Stomach (tissue), 9 donors: ENCODE data around the gene CYYR1. TPM values are rescaled to one million over a fixed set of nuclear protein-coding genes. Genes with fewer than 3 reads are reported as not detected.

Source experiments
- DNase-seq, 2 donors: peaks; one replicate each; pipeline versions ENCODE4 v3.0.0 to v3.0.0-alpha.2; 2013 to 2019
- H3K27ac ChIP-seq, 5 donors: fragments of 200-600 bp in 4 of 5; sonication (generic) in 4 of 5; one replicate each; pipeline ENCODE4 v1.5.1; 2013 to 2019; ENCODE audit warnings: mild to moderate bottlenecking in 1 of 5, moderate library complexity in 1 of 5
- H3K27me3 ChIP-seq, 3 donors: fragments of 200-600 bp; sonication (generic); one replicate each; pipeline ENCODE4 v1.5.1; 2017 to 2019; ENCODE audit warnings: mixed run types in 1 of 3
- H3K36me3 ChIP-seq, 4 donors: fragments of 200-600 bp; sonication (generic); 1 replicate in 3 of 4; 2 replicates in 1 of 4; pipeline ENCODE4 v1.5.1; 2016 to 2019
- H3K4me1 ChIP-seq, 4 donors: fragments of 200-600 bp; sonication (generic); one replicate each; pipeline ENCODE4 v1.5.1; 2016 to 2019
- H3K4me3 ChIP-seq, 4 donors: fragments of 200-600 bp; sonication (generic) in 3 of 4; one replicate each; pipeline ENCODE4 v1.5.1; 2016 to 2019; ENCODE audit warnings: mild to moderate bottlenecking in 1 of 4
- H3K9me3 ChIP-seq, 4 donors: fragments of 200-600 bp; sonication (generic); one replicate each; pipeline ENCODE4 v1.5.1; 2016 to 2019
- EP300 ChIP-seq: sonication (generic); formaldehyde crosslinking; IDR thresholded peaks from one replicate; pipeline ENCODE4 v1.6.1; 2017; ENCODE audit warnings: antibody characterized with exemption
- POLR2A ChIP-seq, 4 donors: fragments of 450-650 bp; IDR thresholded peaks; one replicate each; pipeline ENCODE4 v1.6.1; 2016; ENCODE audit warnings: antibody characterized with exemption in 4 of 4, control low read depth in 2 of 4, mild to moderate bottlenecking in 1 of 4, moderate library complexity in 1 of 4
- POLR2AphosphoS5 ChIP-seq, 3 donors: sonication (generic); formaldehyde crosslinking; IDR thresholded peaks; one replicate each; pipeline ENCODE4 v1.6.1; 2016; ENCODE audit warnings: antibody characterized with exemption in 3 of 3
- WGBS, 5 donors: extraction: QIAGEN DNeasy Blood & Tissue Kit in 3 of 5; methylation state at CpG; one replicate each; pipeline versions ENCODE4 v1.1.5 to v1.1.7; 2013 to 2018; 5-methylcytosine and 5-hydroxymethylcytosine counted together
- intact Hi-C: fragments of 100-400 bp; cut with DNase I; formaldehyde crosslinking; loops from one replicate; pipeline ENCODE4 v1.15.1; 2023; ENCODE audit warnings: low total_unique reads
- polyA plus RNA-seq, 3 donors: library from polyadenylated mRNA; stranded (reverse); fragments of 200-250 nt; gene quantifications; one replicate each; pipeline ENCODE4 v1.2.3, GENCODE V29; 2013
- total RNA-seq, 5 donors: library from RNA; depleted of rRNA; stranded (reverse); fragments of >200 nt; gene quantifications; one replicate each; pipeline versions ENCODE4 v1.1.0 to v1.2.3, GENCODE V29; 2014 to 2016
- TF ChIP-seq, protein P1 (sequence below), 7 experiments: fragments of 450-650 bp in 4 of 7; fragments of 200-600 bp in 3 of 7; sonication (generic) in 3 of 7; IDR thresholded peaks; one replicate each; pipeline ENCODE4 v1.5.1; 2016 to 2019; ENCODE audit warnings: antibody characterized with exemption in 7 of 7, control low read depth in 2 of 7, mild to moderate bottlenecking in 1 of 7
- donor health status: healthy with polysubstance abuse.
- donor health status: Bipolar disorder and iron deficiency.
- donor health status: healthy.

The CYYR1 gene
- total and polyA plus RNA-seq, 8 donors: 0.89 to 11.6 (median 6.1) TPM; not detected in 2

DNA sequence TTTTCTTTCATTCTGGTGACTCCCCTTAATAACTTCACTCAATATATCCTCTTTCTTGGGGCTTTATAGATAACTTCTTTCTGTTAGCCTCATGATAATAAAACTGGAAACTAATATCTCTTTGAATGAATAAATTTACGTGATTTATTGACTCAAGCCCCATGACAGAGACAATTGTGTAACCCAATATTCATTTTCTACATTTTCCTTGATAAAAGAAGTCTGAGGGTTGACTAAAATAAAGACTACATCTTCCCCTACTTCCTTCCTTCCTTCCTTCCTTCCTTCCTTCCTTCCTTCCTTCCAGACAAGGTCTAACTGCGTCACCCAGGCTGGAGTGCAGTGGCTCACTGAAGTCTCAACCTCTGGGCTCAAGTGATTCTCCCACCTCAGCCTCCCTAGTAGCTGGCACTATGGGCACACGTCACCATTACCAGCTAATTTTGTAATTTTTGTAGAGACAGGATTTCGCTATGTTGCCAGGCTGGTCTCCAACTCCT is 85.1 kb downstream of the CYYR1 start:
- no peak for DNase-seq
- no peaks in the 10 kb centered on the region for H3K27me3 ChIP-seq
- no peak overlapping the region for H3K4me3 ChIP-seq
- no peaks in the 10 kb centered on the region for H3K9me3 ChIP-seq
- no peaks in the 10 kb centered on the region for H3K4me1 ChIP-seq
- 86 to 91% (median 89%) methylated on average over 4 of the region's 4 CpGs for WGBS, 5 donors
- H3K27ac ChIP-seq: no peak overlapping the region
- TF ChIP-seq POLR2A (IDR thresholded peaks at IDR 0.05) (no peak), POLR2AphosphoS5 (IDR thresholded peaks at IDR 0.05) (no peak), EP300 (no peak)
- TF ChIP-seq, protein P1, sequence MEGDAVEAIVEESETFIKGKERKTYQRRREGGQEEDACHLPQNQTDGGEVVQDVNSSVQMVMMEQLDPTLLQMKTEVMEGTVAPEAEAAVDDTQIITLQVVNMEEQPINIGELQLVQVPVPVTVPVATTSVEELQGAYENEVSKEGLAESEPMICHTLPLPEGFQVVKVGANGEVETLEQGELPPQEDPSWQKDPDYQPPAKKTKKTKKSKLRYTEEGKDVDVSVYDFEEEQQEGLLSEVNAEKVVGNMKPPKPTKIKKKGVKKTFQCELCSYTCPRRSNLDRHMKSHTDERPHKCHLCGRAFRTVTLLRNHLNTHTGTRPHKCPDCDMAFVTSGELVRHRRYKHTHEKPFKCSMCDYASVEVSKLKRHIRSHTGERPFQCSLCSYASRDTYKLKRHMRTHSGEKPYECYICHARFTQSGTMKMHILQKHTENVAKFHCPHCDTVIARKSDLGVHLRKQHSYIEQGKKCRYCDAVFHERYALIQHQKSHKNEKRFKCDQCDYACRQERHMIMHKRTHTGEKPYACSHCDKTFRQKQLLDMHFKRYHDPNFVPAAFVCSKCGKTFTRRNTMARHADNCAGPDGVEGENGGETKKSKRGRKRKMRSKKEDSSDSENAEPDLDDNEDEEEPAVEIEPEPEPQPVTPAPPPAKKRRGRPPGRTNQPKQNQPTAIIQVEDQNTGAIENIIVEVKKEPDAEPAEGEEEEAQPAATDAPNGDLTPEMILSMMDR (IDR thresholded peaks at IDR 0.05): no peak
- intact Hi-C loops: no loop called here
- H3K36me3 ChIP-seq: no peaks in the 10 kb centered on the region

GRCh38 chr21:26473471-26473870 is 99.6 kb downstream of the CYYR1 start:
- H3K36me3 ChIP-seq: no peaks in the 10 kb centered on the region
- intact Hi-C loops: no loop called here
- H3K9me3 ChIP-seq: no peaks in the 10 kb centered on the region
- no peak overlapping the region for H3K4me3 ChIP-seq
- TF ChIP-seq EP300: no peak
- no peak for TF ChIP-seq POLR2AphosphoS5 (IDR thresholded peaks at IDR 0.05)
- TF ChIP-seq, protein P1 (IDR thresholded peaks at IDR 0.05): no peak
- no peak for TF ChIP-seq POLR2A (IDR thresholded peaks at IDR 0.05)
- H3K27ac ChIP-seq: no peak overlapping the region
- 79 to 96% (median 91%) methylated on average over 2 of the region's 2 CpGs for WGBS, 5 donors
- no peaks in the 10 kb centered on the region for H3K4me1 ChIP-seq
- no peaks in the 10 kb centered on the region for H3K27me3 ChIP-seq
- no peak for DNase-seq

- intact Hi-C loops: no loop called here
- no peak overlapping the region for H3K27ac ChIP-seq
- no peak for DNase-seq
- 61 to 79% (median 71%) methylated on average over 5 of the region's 5 CpGs for WGBS, 5 donors
- H3K27me3 ChIP-seq: no peaks in the 10 kb centered on the region
- no peaks in the 10 kb centered on the region for H3K9me3 ChIP-seq
- H3K36me3 ChIP-seq: no peaks in the 10 kb centered on the region
- no peak overlapping the region for H3K4me3 ChIP-seq
- no peaks in the 10 kb centered on the region for H3K4me1 ChIP-seq
- TF ChIP-seq, protein P1 (IDR thresholded peaks at IDR 0.05): no peak
- TF ChIP-seq EP300 (no peak), POLR2A (IDR thresholded peaks at IDR 0.05) (no peak), POLR2AphosphoS5 (IDR thresholded peaks at IDR 0.05) (no peak)
Measured at GRCh38 chr21:26471099-26471471, 102.0 kb downstream of the CYYR1 start.

DNA sequence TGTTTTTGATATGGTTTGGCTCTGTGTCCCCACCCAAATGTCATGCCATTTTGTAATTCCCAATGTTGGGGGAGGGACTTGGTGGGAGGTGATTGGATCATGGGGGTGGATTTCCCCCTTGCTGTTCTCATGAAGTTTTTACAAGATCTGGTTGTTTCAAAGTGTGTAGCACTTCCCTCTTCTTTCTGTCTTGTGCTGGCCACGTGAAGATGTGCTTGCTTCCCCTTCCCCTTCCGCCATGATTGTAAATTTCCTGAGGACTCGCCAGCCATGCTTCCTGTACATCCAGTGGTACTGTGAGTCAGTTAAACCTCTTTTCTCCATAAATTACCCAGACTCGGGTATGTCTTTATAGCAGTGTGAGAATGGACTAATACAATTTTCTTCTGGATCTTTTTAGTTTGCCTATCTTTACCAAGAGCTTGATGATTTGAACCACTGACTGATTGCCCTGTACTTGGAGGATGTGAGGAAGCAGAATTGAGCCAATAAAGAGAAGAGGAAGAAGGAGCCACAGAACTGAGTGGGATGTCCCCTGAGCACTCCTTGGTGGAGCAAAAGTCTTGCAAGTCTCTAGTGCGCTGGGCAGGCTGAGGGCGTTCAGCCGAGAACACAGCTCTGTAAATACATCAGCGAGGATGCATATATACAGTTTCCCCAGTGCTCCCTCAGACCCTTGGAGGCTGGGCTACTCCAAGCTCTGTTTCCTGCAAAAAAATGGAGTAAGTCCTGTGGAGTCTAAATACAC is 102.6 kb downstream of the CYYR1 start:
- TF ChIP-seq, protein P1 (IDR thresholded peaks at IDR 0.05): no peak
- TF ChIP-seq POLR2AphosphoS5 (IDR thresholded peaks at IDR 0.05) (no peak), EP300 (no peak), POLR2A (IDR thresholded peaks at IDR 0.05) (no peak)
- WGBS, 5 donors: 75 to 87% (median 84%) methylated on average over 8 of the region's 8 CpGs
- Histone ChIP-seq H3K4me3 (no peak overlapping the region), H3K36me3 (no peaks in the 10 kb centered on the region), H3K27ac (no peak overlapping the region), H3K4me1 (no peaks in the 10 kb centered on the region), H3K9me3 (no peaks in the 10 kb centered on the region), H3K27me3 (no peaks in the 10 kb centered on the region)
- DNase-seq: no peak
- intact Hi-C loops: no loop called here
